Fibroblast of lung (primary cell): ENCODE measurements around the gene GIGYF1. TPM values are rescaled to one million over a fixed set of nuclear protein-coding genes. Genes with fewer than 3 reads are reported as not detected.

Source experiments
- DNase-seq, 2 donors: peaks; one replicate each; pipeline versions ENCODE4 v3.0.0 to v3.0.0-alpha.2; 2010; ENCODE audit warnings: low read depth in 2 of 2
- H2AFZ ChIP-seq: 2 replicates; pipeline ENCODE4 v1.5.1; 2012; ENCODE audit warnings: low read length, control low read depth, inconsistent platforms
- H3K27ac ChIP-seq: 2 replicates; pipeline ENCODE4 v1.5.1; 2011; ENCODE audit warnings: low read length, control low read depth; ENCODE audit not compliant: insufficient read depth
- H3K27me3 ChIP-seq: 2 replicates; pipeline ENCODE4 v1.5.1; 2011; ENCODE audit warnings: mild to moderate bottlenecking, low read length; ENCODE audit not compliant: control insufficient read depth, insufficient read depth
- H3K36me3 ChIP-seq: 2 replicates; pipeline ENCODE4 v1.5.1; 2011; ENCODE audit warnings: low read length; ENCODE audit not compliant: control insufficient read depth, insufficient read depth
- H3K4me1 ChIP-seq: 2 replicates; pipeline ENCODE4 v1.5.1; 2011; ENCODE audit warnings: low read length; ENCODE audit not compliant: control insufficient read depth, insufficient read depth; ENCODE audit errors: extremely low read depth
- H3K4me2 ChIP-seq: 2 replicates; pipeline ENCODE4 v1.5.1; 2011; ENCODE audit warnings: low read length, control low read depth; ENCODE audit not compliant: insufficient read depth; ENCODE audit errors: extremely low read depth
- H3K4me3 ChIP-seq, 4 experiments: fragments of 200-600 bp in 1 of 4; sonication (generic) in 1 of 4; replicated peaks in 1 of 4; 2 replicates each; pipeline ENCODE4 v1.5.1; 2011 to 2016; ENCODE audit warnings: low read length in 4 of 4, low read depth in 3 of 4, mild to moderate bottlenecking in 3 of 4, control low read depth in 2 of 4, inconsistent platforms in 1 of 4, mixed read lengths in 1 of 4; ENCODE audit not compliant: insufficient read depth in 1 of 4; ENCODE audit errors: control extremely low read depth in 1 of 4
- H3K79me2 ChIP-seq: 2 replicates; pipeline ENCODE4 v1.5.1; 2012; ENCODE audit warnings: mild to moderate bottlenecking, low read length, inconsistent platforms; ENCODE audit not compliant: control insufficient read depth, insufficient read depth
- H3K9ac ChIP-seq: 2 replicates; pipeline ENCODE4 v1.5.1; 2011; ENCODE audit warnings: mild to moderate bottlenecking, low read length, control low read depth; ENCODE audit not compliant: insufficient read depth
- H3K9me3 ChIP-seq: 2 replicates; pipeline ENCODE4 v1.5.1; 2012; ENCODE audit warnings: low read depth, low read length; ENCODE audit not compliant: control insufficient read depth, insufficient read depth
- H4K20me1 ChIP-seq: 2 replicates; pipeline ENCODE4 v1.5.1; 2011; ENCODE audit warnings: low read length; ENCODE audit not compliant: control insufficient read depth, insufficient read depth; ENCODE audit errors: extremely low read depth
- EZH2 ChIP-seq: IDR thresholded peaks from 2 replicates; pipeline ENCODE4 v1.5.1; 2012; ENCODE audit warnings: low read length, control low read depth, mild to moderate bottlenecking; ENCODE audit errors: missing control alignments
- polyA plus RNA-seq, 2 donors: library from polyadenylated mRNA; depleted of rRNA in 1 of 2; stranded (reverse) in 1 of 2; unstranded in 1 of 2; fragments of >200 nt; gene quantifications; 2 replicates each; pipeline ENCODE4 v1.2.1, GENCODE V29; 2011 to 2012; ENCODE audit warnings: missing spikeins in 1 of 2
- total RNA-seq: library from RNA; depleted of rRNA; stranded (reverse); fragments of >200 nt; gene quantifications from 2 replicates; pipeline ENCODE4 v1.2.1, GENCODE V29; 2014
- TF ChIP-seq, protein P1 (sequence below), 2 donors: IDR thresholded peaks in 1 of 2; conservative IDR thresholded peaks in 1 of 2; 1 replicate in 1 of 2; 2 replicates in 1 of 2; pipeline ENCODE4 v1.5.1; 2011 to 2012; ENCODE audit warnings: low read length in 2 of 2, control low read depth in 1 of 2, inconsistent platforms in 1 of 2, low read depth in 1 of 2, mild to moderate bottlenecking in 1 of 2

The GIGYF1 gene
- total and polyA plus RNA-seq, 2 donors (not counting 1 experiment from before 2014, with no cell fraction given), result 3.8 to 15.9 TPM

DNA sequence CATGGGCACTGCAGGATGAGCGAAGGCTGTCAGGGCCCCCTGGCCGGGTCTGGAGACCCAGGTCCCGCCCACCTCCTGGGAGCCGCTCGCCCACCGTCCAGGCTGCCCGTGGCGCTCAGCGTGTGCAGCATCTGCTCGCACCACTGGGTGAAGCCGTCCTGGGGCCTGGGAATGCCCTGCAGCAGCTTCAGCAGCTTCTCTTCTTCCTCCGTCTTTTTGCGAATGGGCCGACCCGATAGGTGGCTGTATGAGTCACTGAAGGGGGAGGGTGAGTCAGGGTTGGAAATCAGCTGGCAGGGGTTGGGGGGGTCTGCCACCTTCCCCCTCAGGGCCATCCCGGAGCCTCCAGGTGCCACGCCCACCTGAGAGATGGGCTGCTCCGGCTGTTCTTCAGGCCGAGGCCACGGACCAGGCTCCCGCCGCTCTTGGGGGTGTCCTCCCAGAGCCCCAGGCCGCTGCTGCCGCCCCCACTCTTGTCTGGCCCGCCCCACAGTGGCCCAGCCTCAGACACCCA lies 11.8 kb downstream of the GIGYF1 start:
- no peaks in the 10 kb centered on the region for H4K20me1 ChIP-seq
- no peak overlapping the region for H3K4me3 ChIP-seq
- no peaks in the 10 kb centered on the region for H3K9me3 ChIP-seq
- peaks cover 8% of the 10 kb centered on the region for H3K4me1 ChIP-seq
- H3K27me3 ChIP-seq, result no peaks in the 10 kb centered on the region
- no peak overlapping the region for H2AFZ ChIP-seq
- TF ChIP-seq, protein P1, sequence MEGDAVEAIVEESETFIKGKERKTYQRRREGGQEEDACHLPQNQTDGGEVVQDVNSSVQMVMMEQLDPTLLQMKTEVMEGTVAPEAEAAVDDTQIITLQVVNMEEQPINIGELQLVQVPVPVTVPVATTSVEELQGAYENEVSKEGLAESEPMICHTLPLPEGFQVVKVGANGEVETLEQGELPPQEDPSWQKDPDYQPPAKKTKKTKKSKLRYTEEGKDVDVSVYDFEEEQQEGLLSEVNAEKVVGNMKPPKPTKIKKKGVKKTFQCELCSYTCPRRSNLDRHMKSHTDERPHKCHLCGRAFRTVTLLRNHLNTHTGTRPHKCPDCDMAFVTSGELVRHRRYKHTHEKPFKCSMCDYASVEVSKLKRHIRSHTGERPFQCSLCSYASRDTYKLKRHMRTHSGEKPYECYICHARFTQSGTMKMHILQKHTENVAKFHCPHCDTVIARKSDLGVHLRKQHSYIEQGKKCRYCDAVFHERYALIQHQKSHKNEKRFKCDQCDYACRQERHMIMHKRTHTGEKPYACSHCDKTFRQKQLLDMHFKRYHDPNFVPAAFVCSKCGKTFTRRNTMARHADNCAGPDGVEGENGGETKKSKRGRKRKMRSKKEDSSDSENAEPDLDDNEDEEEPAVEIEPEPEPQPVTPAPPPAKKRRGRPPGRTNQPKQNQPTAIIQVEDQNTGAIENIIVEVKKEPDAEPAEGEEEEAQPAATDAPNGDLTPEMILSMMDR (conservative IDR thresholded peaks at IDR 0.05 in 1 of 2, IDR thresholded peaks at IDR 0.05 in 1 of 2; ENCODE audit: low read depth in 1 of 2, low read length in 2 of 2), result no peak
- TF ChIP-seq EZH2, result no peak
- H3K27ac ChIP-seq, result no peak overlapping the region
- H3K4me2 ChIP-seq, result no peak overlapping the region
- peaks cover 8% of the 10 kb centered on the region for H3K79me2 ChIP-seq
- H3K9ac ChIP-seq, result no peak overlapping the region
- H3K36me3 ChIP-seq, result peaks cover 52% of the 10 kb centered on the region
- DNase-seq, result peak in 1 of 2 donors; percentile 56

- Histone ChIP-seq H3K4me1 (peaks cover 8% of the 10 kb centered on the region), H3K36me3 (peaks cover 51% of the 10 kb centered on the region), H3K9me3 (no peaks in the 10 kb centered on the region), H3K27ac (no peak overlapping the region), H3K79me2 (peaks cover 14% of the 10 kb centered on the region), H3K27me3 (no peaks in the 10 kb centered on the region), H3K4me3 (no peak overlapping the region), H4K20me1 (no peaks in the 10 kb centered on the region), H2AFZ (no peak overlapping the region), H3K9ac (no peak overlapping the region), H3K4me2 (no peak overlapping the region)
- DNase-seq, result no peak
- TF ChIP-seq, protein P1 (conservative IDR thresholded peaks at IDR 0.05 in 1 of 2, IDR thresholded peaks at IDR 0.05 in 1 of 2; ENCODE audit: low read depth in 1 of 2, low read length in 2 of 2), result no peak
- TF ChIP-seq EZH2, result no peak
These were observed 12.4 kb downstream of the GIGYF1 start for GRCh38 chr7:100681491-100682227.

- no peak overlapping the region for H3K9ac ChIP-seq
- no peaks in the 10 kb centered on the region for H3K27me3 ChIP-seq
- no peak overlapping the region for H3K4me2 ChIP-seq
- no peaks in the 10 kb centered on the region for H3K9me3 ChIP-seq
- H3K4me3 ChIP-seq, result no peak overlapping the region
- no peaks in the 10 kb centered on the region for H4K20me1 ChIP-seq
- peaks cover 21% of the 10 kb centered on the region for H3K79me2 ChIP-seq
- TF ChIP-seq EZH2, result no peak
- DNase-seq, result no peak
- peaks cover 8% of the 10 kb centered on the region for H3K4me1 ChIP-seq
- no peak overlapping the region for H2AFZ ChIP-seq
- H3K36me3 ChIP-seq, result peaks cover 49% of the 10 kb centered on the region
- no peak overlapping the region for H3K27ac ChIP-seq
These were observed 13.3 kb downstream of the GIGYF1 start for GRCh38 chr7:100680576-100681271.
